Suprapubic skin (tissue), 3 donors: ENCODE results near the gene FAM171A1.

ENCODE experiments used
- POLR2AphosphoS5 ChIP-seq, 3 donors: sonication (generic); formaldehyde crosslinking; IDR thresholded peaks; one replicate each; pipeline ENCODE4 v1.6.1; 2017; ENCODE audit warnings: antibody characterized with exemption in 3 of 3
- TF ChIP-seq, protein P1 (sequence below), 2 donors: fragments of 200-600 bp in 1 of 2; fragments of 450-650 bp in 1 of 2; sonication (generic) in 1 of 2; IDR thresholded peaks; one replicate each; pipeline ENCODE4 v1.5.1; 2016 to 2019; ENCODE audit warnings: antibody characterized with exemption in 2 of 2, mild to moderate bottlenecking in 1 of 2, moderate library complexity in 1 of 2

DNA sequence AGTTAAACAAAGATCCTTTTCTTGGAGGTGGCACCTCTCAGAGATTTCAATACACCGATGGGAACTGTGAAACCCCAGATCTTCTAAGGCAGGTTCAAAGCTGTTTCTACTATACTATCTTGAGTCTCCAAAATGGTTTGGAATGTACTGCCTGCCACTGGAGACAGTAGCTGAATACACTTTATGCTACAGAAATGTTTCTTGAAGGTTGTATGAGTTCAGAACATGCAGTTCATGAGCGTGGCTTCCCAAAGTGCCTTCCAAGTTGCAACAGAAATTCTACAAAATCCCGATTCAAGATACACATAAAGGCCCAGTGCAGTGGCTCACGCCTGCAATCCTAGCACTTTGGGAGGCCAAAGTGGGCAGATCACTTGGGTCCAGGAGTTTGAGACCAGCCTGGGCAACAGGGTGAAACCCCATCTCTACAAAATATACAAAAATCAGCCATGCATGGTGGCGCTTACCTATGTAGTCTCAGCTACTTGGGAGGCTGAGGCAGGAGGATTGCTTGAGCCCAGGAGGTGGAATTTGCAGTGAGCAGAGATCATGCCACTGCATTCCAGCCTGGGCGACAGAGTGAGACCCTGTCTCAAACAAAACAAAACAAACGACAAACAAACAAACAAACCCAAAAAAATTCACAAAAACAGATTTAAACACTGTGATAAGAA, 36.3 kb downstream of the FAM171A1 start:
- TF ChIP-seq, protein P1, sequence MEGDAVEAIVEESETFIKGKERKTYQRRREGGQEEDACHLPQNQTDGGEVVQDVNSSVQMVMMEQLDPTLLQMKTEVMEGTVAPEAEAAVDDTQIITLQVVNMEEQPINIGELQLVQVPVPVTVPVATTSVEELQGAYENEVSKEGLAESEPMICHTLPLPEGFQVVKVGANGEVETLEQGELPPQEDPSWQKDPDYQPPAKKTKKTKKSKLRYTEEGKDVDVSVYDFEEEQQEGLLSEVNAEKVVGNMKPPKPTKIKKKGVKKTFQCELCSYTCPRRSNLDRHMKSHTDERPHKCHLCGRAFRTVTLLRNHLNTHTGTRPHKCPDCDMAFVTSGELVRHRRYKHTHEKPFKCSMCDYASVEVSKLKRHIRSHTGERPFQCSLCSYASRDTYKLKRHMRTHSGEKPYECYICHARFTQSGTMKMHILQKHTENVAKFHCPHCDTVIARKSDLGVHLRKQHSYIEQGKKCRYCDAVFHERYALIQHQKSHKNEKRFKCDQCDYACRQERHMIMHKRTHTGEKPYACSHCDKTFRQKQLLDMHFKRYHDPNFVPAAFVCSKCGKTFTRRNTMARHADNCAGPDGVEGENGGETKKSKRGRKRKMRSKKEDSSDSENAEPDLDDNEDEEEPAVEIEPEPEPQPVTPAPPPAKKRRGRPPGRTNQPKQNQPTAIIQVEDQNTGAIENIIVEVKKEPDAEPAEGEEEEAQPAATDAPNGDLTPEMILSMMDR (IDR thresholded peaks at IDR 0.05), result no peak
- TF ChIP-seq POLR2AphosphoS5 (IDR thresholded peaks at IDR 0.05), result no peak
